Nucleus accumbens (tissue), 56 donors: ENCODE results near the gene PARVA.

Source experiments
- DNase-seq, 56 donors: peaks; one replicate each; lab custom pipeline; 2025; lab: John Stamatoyannopoulos, UW

Gene PARVA

GRCh38 chr11:12375720-12376119 lies 1.7 kb upstream of the PARVA start:
- no peak for DNase-seq

GRCh38 chr11:12376259-12377081 lies 901 bp upstream of the PARVA start:
- no peak for DNase-seq

- DNase-seq, result peak in 29 of 56 donors; percentile 13 to 74 (median 32)
Measured at GRCh38 chr11:12377824-12378593, 638 bp downstream of the PARVA start.

- DNase-seq, result no peak
Measured at GRCh38 chr11:12380565-12381325, 3.4 kb downstream of the PARVA start.

- DNase-seq, result no peak
Measured at GRCh38 chr11:12381875-12382274, 4.5 kb downstream of the PARVA start.

- DNase-seq, result no peak
Measured at GRCh38 chr11:12382451-12382850, 5.1 kb downstream of the PARVA start.

- DNase-seq, result no peak
Measured at GRCh38 chr11:12386309-12386708, 8.9 kb downstream of the PARVA start.

GRCh38 chr11:12386745-12387144 lies 9.4 kb downstream of the PARVA start:
- DNase-seq, result no peak

- DNase-seq, result no peak
Measured at GRCh38 chr11:12388173-12388572, 10.8 kb downstream of the PARVA start.

GRCh38 chr11:12388939-12389670 lies 11.7 kb downstream of the PARVA start:
- no peak for DNase-seq

- no peak for DNase-seq
Measured at GRCh38 chr11:12389676-12390657, 12.6 kb downstream of the PARVA start.

- no peak for DNase-seq
Measured at GRCh38 chr11:12390687-12391110, 13.3 kb downstream of the PARVA start.

GRCh38 chr11:12392672-12393071 lies 15.3 kb downstream of the PARVA start:
- no peak for DNase-seq

GRCh38 chr11:12393691-12394090 lies 16.3 kb downstream of the PARVA start:
- DNase-seq, result no peak

GRCh38 chr11:12394601-12395000 lies 17.2 kb downstream of the PARVA start:
- no peak for DNase-seq

GRCh38 chr11:12395333-12395732 lies 18.0 kb downstream of the PARVA start:
- DNase-seq, result no peak

- DNase-seq, result no peak
Measured at GRCh38 chr11:12397931-12398334, 20.6 kb downstream of the PARVA start.

GRCh38 chr11:12399355-12399754 lies 22.0 kb downstream of the PARVA start:
- DNase-seq, result no peak

- no peak for DNase-seq
Measured at GRCh38 chr11:12402025-12402424, 24.7 kb downstream of the PARVA start.
